MM.1S (cell line): ENCODE results near the gene TMEM178B.

Source experiments
- CTCF ChIP-seq: fragments of 300-600 bp; sonication (generic); IDR thresholded peaks from 2 replicates; pipeline ENCODE4 v1.5.1; 2016; ENCODE audit warnings: antibody characterized with exemption, low read length, mixed read lengths
- EZH2 ChIP-seq: fragments of 300-600 bp; sonication (generic); optimal IDR thresholded peaks from 2 replicates; pipeline ENCODE3; 2017; ENCODE audit warnings: low read depth, mild to moderate bottlenecking, antibody characterized with exemption, low read length, mixed read lengths
- EZH2phosphoT487 ChIP-seq: fragments of 300-600 bp; sonication (generic); IDR thresholded peaks from 2 replicates; pipeline ENCODE4 v1.6.1; 2018; ENCODE audit warnings: antibody characterized with exemption, low read length

GRCh38 chr7:141097430-141097829, 23.6 kb downstream of the TMEM178B start:
- TF ChIP-seq CTCF (no peak), EZH2phosphoT487 (no peak), EZH2 (no peak)
